HG03025 (cell line): ENCODE results near the gene SLC25A48.
"Not testable (repeated sequence)": the region's sequence is repeated elsewhere in the genome, so short reads cannot be mapped to it uniquely, and the experiment has no call there.

Experiments
- ATAC-seq: cut with Tn5 transposase; IDR thresholded peaks from one replicate; pipeline ENCODE4 v1.9.1; 2021; ENCODE audit warnings: mild to moderate bottlenecking, moderate library complexity; ENCODE audit not compliant: unreplicated experiment, low FRiP score

The SLC25A48 gene

GRCh38 chr5:135829681-135830383 is 4.6 kb upstream of the SLC25A48 start:
- ATAC-seq: no peak

GRCh38 chr5:135830384-135830700 is 4.1 kb upstream of the SLC25A48 start:
- no peak for ATAC-seq

DNA sequence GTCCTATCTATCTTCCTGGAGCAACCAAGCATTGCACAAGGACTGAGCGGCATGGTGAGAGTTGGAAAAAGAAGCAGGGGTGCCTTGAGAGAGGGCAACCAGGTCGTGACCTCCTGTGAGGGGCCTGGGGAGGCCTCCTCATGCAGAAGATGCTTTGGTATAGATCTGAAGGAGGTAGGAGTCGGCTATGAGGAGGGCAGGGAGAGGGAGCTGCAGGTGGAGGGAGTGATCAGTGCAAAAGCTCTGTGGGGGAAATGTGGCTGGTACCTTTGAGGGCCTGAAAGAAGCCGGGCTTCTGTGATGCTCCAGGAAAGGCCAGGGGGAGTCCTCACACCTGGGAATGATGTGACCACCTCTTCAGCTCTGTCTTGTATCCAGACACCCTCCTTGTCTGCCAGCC is 3.6 kb upstream of the SLC25A48 start:
- ATAC-seq: no peak

DNA sequence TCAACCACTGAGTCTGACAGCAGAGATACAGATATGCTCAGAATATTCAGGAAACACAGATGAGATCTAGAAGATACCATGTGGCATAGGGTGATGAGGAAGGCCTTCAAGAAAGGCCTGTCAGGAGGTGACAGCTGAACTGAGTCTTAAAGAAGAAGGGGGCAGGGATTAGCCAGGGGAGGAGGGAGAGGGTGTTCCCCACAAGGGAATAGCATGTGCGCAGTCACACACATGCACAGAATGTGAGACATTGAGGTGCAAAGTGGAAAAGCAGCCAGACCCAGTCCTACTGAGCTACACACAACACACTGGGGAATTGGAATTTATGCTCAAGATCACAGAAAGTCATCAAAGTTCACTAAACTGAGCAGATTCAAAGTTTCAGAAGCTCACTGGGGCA is 3.0 kb upstream of the SLC25A48 start:
- ATAC-seq: no peak

GRCh38 chr5:135831851-135832555 is 2.5 kb upstream of the SLC25A48 start:
- ATAC-seq: no peak

DNA sequence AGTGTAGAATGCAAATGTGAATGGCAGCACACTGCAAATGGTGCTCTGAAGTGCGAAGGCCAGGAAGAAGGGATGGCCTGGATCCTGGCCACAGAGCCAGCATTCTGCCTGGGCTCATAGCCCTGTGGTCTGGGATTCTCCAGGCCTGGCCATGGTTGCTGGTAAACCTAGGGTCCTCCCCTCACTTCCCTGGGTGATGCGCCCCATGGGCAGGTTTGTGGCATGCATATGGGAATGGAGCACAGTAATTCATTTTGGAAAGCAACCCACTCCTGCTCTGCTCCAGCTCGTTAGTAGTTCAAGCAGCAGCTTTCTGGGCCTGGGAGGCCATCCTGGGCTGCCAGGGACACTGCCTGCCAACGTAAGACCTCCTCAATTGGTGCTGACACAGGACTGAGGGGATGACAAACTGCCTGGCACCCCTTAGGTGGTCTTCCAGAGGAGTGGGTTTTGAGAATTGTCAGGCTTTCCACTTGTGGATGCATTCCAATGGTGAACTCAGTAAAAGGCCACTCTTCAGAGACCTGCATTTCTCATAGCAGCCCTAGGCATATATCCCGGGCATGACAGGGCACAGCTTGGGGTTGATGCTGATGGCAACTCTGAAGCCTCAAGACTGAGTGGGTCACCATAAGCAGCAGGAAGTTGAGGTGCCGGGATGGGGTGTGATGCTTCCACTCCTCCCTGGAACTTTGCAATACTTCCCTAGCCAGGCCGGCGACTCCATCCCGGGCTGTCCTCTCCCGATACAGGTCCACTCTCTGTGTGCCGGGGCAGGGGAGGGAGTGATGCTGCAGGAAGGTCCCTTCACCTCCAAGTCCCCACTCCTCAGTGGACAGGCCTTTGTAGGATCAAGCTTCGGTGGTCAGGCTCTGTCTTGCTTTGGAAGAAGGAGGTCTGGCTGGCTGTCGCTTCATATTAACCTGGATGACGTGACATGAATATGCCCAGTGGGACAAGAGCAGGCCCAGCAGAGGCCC is 1.2 kb upstream of the SLC25A48 start:
- ATAC-seq: no peak

- ATAC-seq: peak; percentile 57
Observed at GRCh38 chr5:135833961-135834638, 363 bp upstream of the SLC25A48 start.

GRCh38 chr5:135835766-135836165 is 1.3 kb downstream of the SLC25A48 start:
- no peak for ATAC-seq

GRCh38 chr5:135838395-135838794 is 3.9 kb downstream of the SLC25A48 start:
- ATAC-seq: not testable (repeated sequence)

DNA sequence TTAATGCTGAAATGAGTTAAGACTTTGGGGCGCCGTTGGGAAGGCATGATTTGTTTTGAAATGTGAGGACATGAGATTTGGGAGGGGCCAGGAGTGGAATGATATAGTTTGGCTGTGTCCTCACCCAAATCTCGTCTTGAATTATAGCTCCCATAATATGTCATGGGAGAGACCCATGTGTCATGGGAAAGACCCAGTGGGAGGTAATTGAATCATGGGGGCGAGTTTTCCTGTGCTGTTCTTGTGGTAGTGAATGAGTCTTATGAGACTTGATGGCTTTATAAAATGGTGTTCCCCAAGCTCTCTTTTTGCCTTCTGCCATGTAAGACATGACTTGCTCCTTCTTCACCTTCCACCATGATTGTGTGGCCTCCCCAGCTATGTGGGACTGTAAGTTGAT is 5.1 kb downstream of the SLC25A48 start:
- ATAC-seq: no peak

- ATAC-seq: no peak
Observed at GRCh38 chr5:135840959-135841358, 6.5 kb downstream of the SLC25A48 start.

DNA sequence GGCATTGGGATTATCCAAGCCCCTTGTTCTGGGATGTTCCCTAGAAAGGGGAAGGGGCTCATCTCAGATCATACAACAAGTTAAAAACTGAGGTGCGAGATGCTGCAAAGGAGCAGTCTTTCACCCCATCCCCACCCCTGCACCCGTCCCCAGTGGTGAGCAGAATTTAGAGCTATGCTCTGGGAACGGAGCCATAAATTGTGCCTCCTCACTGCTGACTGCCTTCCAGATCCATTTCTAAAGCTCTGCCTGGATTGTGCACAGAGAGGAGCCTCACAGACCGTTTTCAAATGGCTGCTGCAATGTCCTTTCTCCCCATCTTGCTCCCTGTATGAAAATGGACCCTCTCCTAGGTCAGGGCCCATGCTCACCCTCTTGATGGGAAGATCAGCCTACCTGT is 8.3 kb downstream of the SLC25A48 start:
- no peak for ATAC-seq

- ATAC-seq: no peak
Observed at GRCh38 chr5:135843571-135844337, 9.3 kb downstream of the SLC25A48 start.

- no peak for ATAC-seq
Observed at GRCh38 chr5:135846311-135846710, 11.8 kb downstream of the SLC25A48 start.

DNA sequence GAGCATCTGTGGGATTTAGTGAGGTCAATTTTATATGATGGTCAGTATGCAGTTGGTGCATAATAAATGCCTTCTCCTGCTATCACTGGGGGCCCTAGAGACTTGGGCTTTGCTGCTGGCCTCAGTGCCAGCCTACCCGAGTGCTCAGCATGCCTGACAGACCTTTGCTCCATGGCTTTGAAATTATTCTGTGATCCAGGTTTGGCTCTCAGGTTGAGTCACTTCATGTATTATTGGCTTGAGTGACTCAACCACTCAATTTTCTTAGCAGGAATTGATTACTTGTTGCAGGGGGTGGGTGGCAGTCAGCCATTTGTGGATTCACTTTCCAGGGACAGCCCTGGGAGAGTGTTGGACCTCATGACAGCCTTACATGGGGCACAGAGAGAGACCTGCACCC is 13.5 kb downstream of the SLC25A48 start:
- ATAC-seq: no peak

DNA sequence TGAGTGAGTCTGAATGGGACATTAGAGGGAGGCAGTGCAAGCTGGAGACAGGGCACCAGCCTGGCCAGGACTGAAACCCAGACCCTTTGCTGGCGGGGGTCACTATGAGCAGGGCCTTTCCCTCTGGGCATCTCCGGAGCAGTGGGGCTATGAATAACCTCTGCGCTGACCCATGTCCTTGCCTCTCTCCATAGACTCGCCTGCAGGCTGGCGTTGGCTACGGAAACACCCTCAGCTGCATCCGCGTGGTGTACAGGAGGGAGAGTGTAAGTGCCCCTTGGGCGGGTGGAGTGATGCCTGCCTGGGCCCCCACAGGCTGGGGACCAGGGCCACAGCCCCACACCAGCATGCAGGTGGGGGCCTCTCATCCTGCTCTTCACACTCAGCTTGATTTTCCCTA is 15.8 kb downstream of the SLC25A48 start:
- no peak for ATAC-seq

DNA sequence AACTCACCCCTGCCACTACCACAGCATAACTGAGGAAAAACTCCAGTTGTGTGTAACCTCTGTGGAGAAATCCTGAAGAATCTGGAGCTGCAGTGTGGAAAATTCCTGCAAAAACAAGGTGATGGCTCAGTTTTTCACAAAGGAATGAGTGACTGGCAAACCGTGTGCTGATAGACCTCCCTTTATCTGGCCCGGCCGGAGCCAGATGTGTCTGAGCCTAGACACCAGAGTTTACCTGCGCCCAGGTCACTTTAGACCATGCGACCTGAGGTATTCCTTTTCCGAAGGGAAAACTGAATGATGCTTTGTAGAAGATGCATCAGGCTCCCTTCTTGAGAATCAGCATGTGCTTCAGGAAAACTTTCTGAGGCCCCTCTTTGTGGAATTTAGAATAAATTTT is 16.2 kb downstream of the SLC25A48 start:
- ATAC-seq: no peak

GRCh38 chr5:135851186-135851914 is 16.9 kb downstream of the SLC25A48 start:
- ATAC-seq: no peak
